Subcutaneous abdominal adipose tissue (tissue), 5 donors: ENCODE measurements around the gene BGN.

ENCODE experiments used
- H3K27ac ChIP-seq: one replicate; pipeline ENCODE4 v1.7.0; 2013; ENCODE audit warnings: low read depth, mild to moderate bottlenecking, inconsistent platforms, low read length, moderate library complexity
- H3K27me3 ChIP-seq, 5 donors: one replicate each; pipeline ENCODE4 v1.7.0; 2013; ENCODE audit warnings: low read length in 5 of 5, inconsistent platforms in 1 of 5; ENCODE audit not compliant: control insufficient read depth in 5 of 5, insufficient read depth in 4 of 5
- H3K36me3 ChIP-seq, 5 donors: one replicate each; pipeline ENCODE4 v1.7.0; 2013; ENCODE audit warnings: low read length in 5 of 5; ENCODE audit not compliant: control insufficient read depth in 5 of 5, insufficient read depth in 5 of 5
- H3K4me1 ChIP-seq, 5 donors: one replicate each; pipeline ENCODE4 v1.7.0; 2013; ENCODE audit warnings: low read length in 5 of 5, mild to moderate bottlenecking in 3 of 5, moderate library complexity in 1 of 5; ENCODE audit not compliant: control insufficient read depth in 5 of 5, insufficient read depth in 5 of 5
- H3K4me3 ChIP-seq, 5 donors: one replicate each; pipeline ENCODE4 v1.7.0; 2013; ENCODE audit warnings: low read length in 5 of 5, low read depth in 1 of 5
- H3K9ac ChIP-seq, 5 donors: one replicate each; pipeline ENCODE4 v1.7.0; 2013; ENCODE audit warnings: low read length in 5 of 5, mild to moderate bottlenecking in 4 of 5, moderate library complexity in 3 of 5
- H3K9me3 ChIP-seq, 5 donors: one replicate each; pipeline ENCODE4 v1.7.0; 2013; ENCODE audit warnings: low read length in 5 of 5; ENCODE audit not compliant: control insufficient read depth in 5 of 5
- donor health status: healthy.
- donor health status: healthy.
- donor health status: healthy.
- donor health status: healthy.
- donor health status: healthy.

The BGN gene

GRCh38 chrX:153450114-153450948 lies 44.4 kb upstream of the BGN start:
- H3K36me3 ChIP-seq: peaks cover 0 to 52% (median 23%) of the 10 kb centered on the region in 5 donors
- peaks cover 0 to 9% (median 8%) of the 10 kb centered on the region in 5 donors for H3K27me3 ChIP-seq
- H3K27ac ChIP-seq: no peak overlapping the region
- H3K9me3 ChIP-seq: no peaks in the 10 kb centered on the region
- H3K4me1 ChIP-seq: no peaks in the 10 kb centered on the region
- H3K9ac ChIP-seq: no peak overlapping the region
- H3K4me3 ChIP-seq: no peak overlapping the region

- Histone ChIP-seq H3K27me3 (peaks cover 3 to 9% (median 5%) of the 10 kb centered on the region in 5 donors), H3K4me3 (no peak overlapping the region)
Measured at GRCh38 chrX:153450949-153451277, 43.9 kb upstream of the BGN start.

GRCh38 chrX:153454901-153455550 lies 39.8 kb upstream of the BGN start:
- peaks cover 6 to 15% (median 11%) of the 10 kb centered on the region in 5 donors for H3K27me3 ChIP-seq
- H3K36me3 ChIP-seq: peaks cover 0 to 57% (median 21%) of the 10 kb centered on the region in 5 donors
- no peak overlapping the region for H3K27ac ChIP-seq
- no peak overlapping the region for H3K4me3 ChIP-seq
- no peaks in the 10 kb centered on the region for H3K9me3 ChIP-seq
- no peaks in the 10 kb centered on the region for H3K4me1 ChIP-seq
- H3K9ac ChIP-seq: no peak overlapping the region

More at GRCh38 chrX:153450949-153451277, 43.9 kb upstream of the BGN start:
- no peaks in the 10 kb centered on the region for H3K4me1 ChIP-seq
- H3K9ac ChIP-seq: no peak overlapping the region
- H3K9me3 ChIP-seq: no peaks in the 10 kb centered on the region
- no peak overlapping the region for H3K27ac ChIP-seq
- H3K36me3 ChIP-seq: peaks cover 0 to 58% (median 25%) of the 10 kb centered on the region in 5 donors

GRCh38 chrX:153455571-153455970 lies 39.2 kb upstream of the BGN start:
- H3K36me3 ChIP-seq: peaks cover 0 to 55% (median 21%) of the 10 kb centered on the region in 5 donors
- H3K27me3 ChIP-seq: peaks cover 6 to 15% (median 11%) of the 10 kb centered on the region in 5 donors
- no peaks in the 10 kb centered on the region for H3K4me1 ChIP-seq
- H3K27ac ChIP-seq: no peak overlapping the region
- no peak overlapping the region for H3K9ac ChIP-seq
- peaks cover 0 to under 1% (median 0%) of the 10 kb centered on the region in 5 donors for H3K9me3 ChIP-seq
- no peak overlapping the region for H3K4me3 ChIP-seq

- peaks cover 7 to 15% (median 11%) of the 10 kb centered on the region in 5 donors for H3K27me3 ChIP-seq
- H3K9me3 ChIP-seq: peaks cover 0 to 7% (median 0%) of the 10 kb centered on the region in 5 donors
- H3K36me3 ChIP-seq: peaks cover 0 to 49% (median 21%) of the 10 kb centered on the region in 5 donors
- H3K4me1 ChIP-seq: no peaks in the 10 kb centered on the region
- H3K4me3 ChIP-seq: no peak overlapping the region
- H3K9ac ChIP-seq: no peak overlapping the region
- no peak overlapping the region for H3K27ac ChIP-seq
Measured at GRCh38 chrX:153456161-153456560, 38.6 kb upstream of the BGN start.

GRCh38 chrX:153456704-153457103 lies 38.1 kb upstream of the BGN start:
- Histone ChIP-seq H3K4me1 (no peaks in the 10 kb centered on the region), H3K4me3 (no peak overlapping the region), H3K27me3 (peaks cover 7 to 15% (median 11%) of the 10 kb centered on the region in 5 donors), H3K27ac (no peak overlapping the region), H3K9me3 (peaks cover 0 to 7% (median 0%) of the 10 kb centered on the region in 5 donors), H3K36me3 (peaks cover 0 to 46% (median 17%) of the 10 kb centered on the region in 5 donors), H3K9ac (no peak overlapping the region)

- Histone ChIP-seq H3K4me1 (no peaks in the 10 kb centered on the region), H3K9ac (no peak overlapping the region), H3K4me3 (no peak overlapping the region), H3K27ac (no peak overlapping the region), H3K36me3 (peaks cover 0 to 49% (median 15%) of the 10 kb centered on the region in 5 donors), H3K27me3 (peaks cover 7 to 15% (median 11%) of the 10 kb centered on the region in 5 donors), H3K9me3 (peaks cover 0 to 7% (median 0%) of the 10 kb centered on the region in 5 donors)
Measured at GRCh38 chrX:153457136-153457825, 37.5 kb upstream of the BGN start.

- H3K4me3 ChIP-seq: no peak overlapping the region
- H3K9me3 ChIP-seq: peaks cover 0 to 7% (median 0%) of the 10 kb centered on the region in 5 donors
- H3K27me3 ChIP-seq: peaks cover 7 to 15% (median 13%) of the 10 kb centered on the region in 5 donors
- H3K36me3 ChIP-seq: peaks cover 0 to 52% (median 15%) of the 10 kb centered on the region in 5 donors
- H3K9ac ChIP-seq: no peak overlapping the region
- H3K27ac ChIP-seq: no peak overlapping the region
- no peaks in the 10 kb centered on the region for H3K4me1 ChIP-seq
Measured at GRCh38 chrX:153457827-153458466, 36.8 kb upstream of the BGN start.

GRCh38 chrX:153458476-153458875 lies 36.3 kb upstream of the BGN start:
- peaks cover 0 to 7% (median 0%) of the 10 kb centered on the region in 5 donors for H3K9me3 ChIP-seq
- H3K4me3 ChIP-seq: no peak overlapping the region
- peaks cover 7 to 15% (median 14%) of the 10 kb centered on the region in 5 donors for H3K27me3 ChIP-seq
- no peak overlapping the region for H3K27ac ChIP-seq
- peaks cover 0 to 49% (median 15%) of the 10 kb centered on the region in 5 donors for H3K36me3 ChIP-seq
- H3K9ac ChIP-seq: no peak overlapping the region
- no peaks in the 10 kb centered on the region for H3K4me1 ChIP-seq
